GM18951 (cell line): ENCODE results near the gene NAB1.
A peak's percentile ranks its signal among the peaks of the same experiment; 100 is the strongest.

ENCODE experiments used
- POLR2A ChIP-seq: IDR thresholded peaks from 4 replicates; pipeline ENCODE4 v1.6.1; 2011; ENCODE audit warnings: mild to moderate bottlenecking; ENCODE audit not compliant: insufficient read length, insufficient read depth; ENCODE audit errors: extremely low read depth
- in situ Hi-C: fragments of 300-500 bp; cut with MboI; formaldehyde crosslinking; loops from one replicate; pipeline ENCODE4 v1.12.0; 2022; ENCODE audit warnings: low sequenced_read_pairs, mixed read lengths, inconsistent platforms; ENCODE audit not compliant: unreplicated experiment

The NAB1 gene

GRCh38 chr2:190626641-190627210, 22.2 kb upstream of the NAB1 start:
- in situ Hi-C loops = no loop called here

GRCh38 chr2:190627448-190628412, 21.2 kb upstream of the NAB1 start:
- TF ChIP-seq POLR2A = peak; percentile 28
- in situ Hi-C loops = no loop called here

More at GRCh38 chr2:190626641-190627210, 22.2 kb upstream of the NAB1 start:
- no peak for TF ChIP-seq POLR2A

- no peak for TF ChIP-seq POLR2A
- in situ Hi-C loops = no loop called here
Measured at GRCh38 chr2:190628591-190629319, 20.1 kb upstream of the NAB1 start.

GRCh38 chr2:190634381-190634780, 14.5 kb upstream of the NAB1 start:
- in situ Hi-C loops = no loop called here
- TF ChIP-seq POLR2A = no peak

- no peak for TF ChIP-seq POLR2A
- in situ Hi-C loops = no loop called here
Measured at GRCh38 chr2:190635781-190636180, 13.1 kb upstream of the NAB1 start.

- in situ Hi-C loops = no loop called here
- no peak for TF ChIP-seq POLR2A
Measured at GRCh38 chr2:190636361-190636760, 12.5 kb upstream of the NAB1 start.

GRCh38 chr2:190637281-190637734, 11.6 kb upstream of the NAB1 start:
- TF ChIP-seq POLR2A = no peak
- in situ Hi-C loops = no loop called here

- in situ Hi-C loops = no loop called here
- no peak for TF ChIP-seq POLR2A
Measured at GRCh38 chr2:190637903-190638618, 10.8 kb upstream of the NAB1 start.

- in situ Hi-C loops = no loop called here
- TF ChIP-seq POLR2A = no peak
Measured at GRCh38 chr2:190640117-190640516, 8.8 kb upstream of the NAB1 start.

GRCh38 chr2:190641469-190641868, 7.4 kb upstream of the NAB1 start:
- no peak for TF ChIP-seq POLR2A
- in situ Hi-C loops = no loop called here

- in situ Hi-C loops = no loop called here
- no peak for TF ChIP-seq POLR2A
Measured at GRCh38 chr2:190646780-190647522, 1.9 kb upstream of the NAB1 start.
